ENCODE measurements around the gene TM4SF20.

GRCh38 chr2:227374158-227374557 is 4.9 kb downstream of the TM4SF20 start:
- TF ChIP-seq, protein P1, sequence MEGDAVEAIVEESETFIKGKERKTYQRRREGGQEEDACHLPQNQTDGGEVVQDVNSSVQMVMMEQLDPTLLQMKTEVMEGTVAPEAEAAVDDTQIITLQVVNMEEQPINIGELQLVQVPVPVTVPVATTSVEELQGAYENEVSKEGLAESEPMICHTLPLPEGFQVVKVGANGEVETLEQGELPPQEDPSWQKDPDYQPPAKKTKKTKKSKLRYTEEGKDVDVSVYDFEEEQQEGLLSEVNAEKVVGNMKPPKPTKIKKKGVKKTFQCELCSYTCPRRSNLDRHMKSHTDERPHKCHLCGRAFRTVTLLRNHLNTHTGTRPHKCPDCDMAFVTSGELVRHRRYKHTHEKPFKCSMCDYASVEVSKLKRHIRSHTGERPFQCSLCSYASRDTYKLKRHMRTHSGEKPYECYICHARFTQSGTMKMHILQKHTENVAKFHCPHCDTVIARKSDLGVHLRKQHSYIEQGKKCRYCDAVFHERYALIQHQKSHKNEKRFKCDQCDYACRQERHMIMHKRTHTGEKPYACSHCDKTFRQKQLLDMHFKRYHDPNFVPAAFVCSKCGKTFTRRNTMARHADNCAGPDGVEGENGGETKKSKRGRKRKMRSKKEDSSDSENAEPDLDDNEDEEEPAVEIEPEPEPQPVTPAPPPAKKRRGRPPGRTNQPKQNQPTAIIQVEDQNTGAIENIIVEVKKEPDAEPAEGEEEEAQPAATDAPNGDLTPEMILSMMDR (conservative IDR thresholded peaks at IDR 0.05; ENCODE audit: low read depth, low read length) = no peak
- TF ChIP-seq EZH2 (IDR thresholded peaks at IDR 0.05; ENCODE audit: borderline replicate concordance, low read depth, low read length, poor library complexity, severe bottlenecking) = no peak

Data from A673 (cell line).